Measurements from ENCODE around the gene NOL4L.

- TF ChIP-seq CTCF (IDR thresholded peaks at IDR 0.05; ENCODE audit: insufficient read depth, low read length) (no peak), POLR2AphosphoS5 (IDR thresholded peaks at IDR 0.05; ENCODE audit: low read depth) (no peak), REST (IDR thresholded peaks at IDR 0.05; ENCODE audit: insufficient replicate concordance, low read depth) (no peak)
These were observed 9.3 kb downstream of the NOL4L start for GRCh38 chr20:32575805-32576204.

Measured in HL-60 (cell line).